BJ (cell line): Measurements from ENCODE around the gene S100A5. TPM values are rescaled to one million over a fixed set of nuclear protein-coding genes. Genes with fewer than 3 reads are reported as not detected.

ENCODE experiments used
- CTCF ChIA-PET: fragments of 350-600 bp; formaldehyde crosslinking; extraction: SDS; loops from one replicate; lab custom pipeline; 2021; ENCODE audit warnings: antibody characterized with exemption, inconsistent platforms; lab: Yijun Ruan, JAX
- POLR2A ChIA-PET: fragments of 300-600 bp; sonication (Branson Sonifier 250); formaldehyde crosslinking; extraction: SDS; loops from one replicate; lab custom pipeline; 2021; ENCODE audit warnings: antibody characterized with exemption; lab: Charles Lee
- DNase-seq: peaks from one replicate; pipeline ENCODE4 v3.0.0-alpha.2; 2011; ENCODE audit warnings: low read depth
- H3K27me3 ChIP-seq: 2 replicates; pipeline ENCODE4 v1.6.0; 2011; ENCODE audit warnings: low read length; ENCODE audit not compliant: control insufficient read depth, insufficient read depth
- H3K36me3 ChIP-seq: 2 replicates; pipeline ENCODE4 v1.5.1; 2011; ENCODE audit warnings: low read length; ENCODE audit not compliant: control insufficient read depth, insufficient read depth
- H3K4me3 ChIP-seq: 2 replicates; pipeline ENCODE4 v1.5.1; 2011; ENCODE audit warnings: low read depth, mild to moderate bottlenecking, control low read depth, low read length
- polyA plus RNA-seq: library from polyadenylated mRNA; depleted of rRNA; stranded (reverse); fragments of >200 nt; gene quantifications from 2 replicates; pipeline ENCODE4 v1.2.3, GENCODE V29; 2011
- TF ChIP-seq, protein P1 (sequence below): IDR thresholded peaks from 2 replicates; pipeline ENCODE4 v1.5.1; 2011; ENCODE audit warnings: low read depth, mild to moderate bottlenecking, control low read depth, inconsistent platforms, low read length, moderate library complexity; ENCODE audit not compliant: insufficient read depth

S100A5 gene
- polyA plus RNA-seq, 1 experiment: 0.28 TPM

- DNase-seq: no peak
- TF ChIP-seq, protein P1, sequence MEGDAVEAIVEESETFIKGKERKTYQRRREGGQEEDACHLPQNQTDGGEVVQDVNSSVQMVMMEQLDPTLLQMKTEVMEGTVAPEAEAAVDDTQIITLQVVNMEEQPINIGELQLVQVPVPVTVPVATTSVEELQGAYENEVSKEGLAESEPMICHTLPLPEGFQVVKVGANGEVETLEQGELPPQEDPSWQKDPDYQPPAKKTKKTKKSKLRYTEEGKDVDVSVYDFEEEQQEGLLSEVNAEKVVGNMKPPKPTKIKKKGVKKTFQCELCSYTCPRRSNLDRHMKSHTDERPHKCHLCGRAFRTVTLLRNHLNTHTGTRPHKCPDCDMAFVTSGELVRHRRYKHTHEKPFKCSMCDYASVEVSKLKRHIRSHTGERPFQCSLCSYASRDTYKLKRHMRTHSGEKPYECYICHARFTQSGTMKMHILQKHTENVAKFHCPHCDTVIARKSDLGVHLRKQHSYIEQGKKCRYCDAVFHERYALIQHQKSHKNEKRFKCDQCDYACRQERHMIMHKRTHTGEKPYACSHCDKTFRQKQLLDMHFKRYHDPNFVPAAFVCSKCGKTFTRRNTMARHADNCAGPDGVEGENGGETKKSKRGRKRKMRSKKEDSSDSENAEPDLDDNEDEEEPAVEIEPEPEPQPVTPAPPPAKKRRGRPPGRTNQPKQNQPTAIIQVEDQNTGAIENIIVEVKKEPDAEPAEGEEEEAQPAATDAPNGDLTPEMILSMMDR: no peak
- Histone ChIP-seq H3K36me3 (no peaks in the 10 kb centered on the region), H3K27me3 (no peaks in the 10 kb centered on the region), H3K4me3 (peak overlapping the region; percentile 44)
- CTCF ChIA-PET: interaction anchor here (0.7 to 5.4 kb wide), 10 partner anchors 9 to 83 kb away, joined by 3 to 31 read pairs (median 4); partner anchors contain the start of genes S100A13 and S100A6
- POLR2A ChIA-PET: interaction anchor here (0.7 to 3.9 kb wide), 5 partner anchors 10 to 196 kb away, joined by 3 to 36 read pairs (median 4); partner anchors contain the start of gene S100A6
Observed at GRCh38 chr1:153544453-153545066, 3.8 kb upstream of the S100A5 start.

DNA sequence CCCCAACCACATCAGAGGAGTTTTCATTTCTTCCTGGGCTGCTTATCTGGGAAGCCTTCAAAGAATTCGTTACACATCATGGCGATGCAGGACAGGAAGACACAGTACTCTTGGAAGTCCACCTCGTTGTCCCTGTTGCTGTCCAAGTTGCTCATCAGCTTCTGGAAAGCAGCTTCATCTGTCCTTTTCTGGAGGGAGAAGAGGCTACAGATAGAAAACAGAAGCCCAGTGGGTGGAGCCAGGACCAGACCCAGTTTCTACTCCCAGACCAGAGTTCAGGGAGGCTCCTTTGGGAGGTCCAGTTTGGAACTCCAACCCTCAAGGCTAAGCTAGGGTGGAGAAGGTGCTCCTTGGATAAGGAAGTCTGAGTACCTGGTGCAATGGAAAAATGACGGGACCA lies 3.0 kb upstream of the S100A5 start:
- no peak for DNase-seq
- no peaks in the 10 kb centered on the region for H3K36me3 ChIP-seq
- peak overlapping the region; percentile 44; the same call in 1 of the 2 replicates for H3K4me3 ChIP-seq
- CTCF ChIA-PET: interaction anchor here (0.8 to 5.4 kb wide), 6 partner anchors 11 to 74 kb away, joined by 3 to 31 read pairs (median 6); no protein-coding TSS in a partner anchor
- POLR2A ChIA-PET: interaction anchor here (0.6 to 3.9 kb wide), 3 partner anchors 9 to 25 kb away, joined by 3 to 36 read pairs (median 4); partner anchors contain the start of gene S100A6
- no peaks in the 10 kb centered on the region for H3K27me3 ChIP-seq
- TF ChIP-seq, protein P1: no peak

GRCh38 chr1:153542956-153543711 lies 2.4 kb upstream of the S100A5 start:
- Histone ChIP-seq H3K27me3 (no peaks in the 10 kb centered on the region), H3K4me3 (no peak overlapping the region), H3K36me3 (no peaks in the 10 kb centered on the region)
- ChIA-PET POLR2A (interaction anchor here (0.6 to 3.9 kb wide), 3 partner anchors 9 to 1372 kb away, joined by 3 to 36 read pairs (median 4); partner anchors contain the start of gene S100A6), CTCF (interaction anchor here (0.8 to 5.4 kb wide), 6 partner anchors 10 to 75 kb away, joined by 3 to 31 read pairs (median 6); no protein-coding TSS in a partner anchor)
- TF ChIP-seq, protein P1: no peak
- DNase-seq: no peak

GRCh38 chr1:153541641-153542590 lies 1.2 kb upstream of the S100A5 start:
- TF ChIP-seq, protein P1: no peak
- no peak for DNase-seq
- CTCF ChIA-PET: interaction anchor here (1.4 to 5.4 kb wide), 4 partner anchors 9 to 31 kb away, joined by 3 to 31 read pairs (median 8); partner anchors contain the start of gene S100A2
- Histone ChIP-seq H3K36me3 (no peaks in the 10 kb centered on the region), H3K4me3 (no peak overlapping the region), H3K27me3 (no peaks in the 10 kb centered on the region)
- POLR2A ChIA-PET: interaction anchor here (0.6 kb wide), 1 partner anchor 19 kb away, joined by 3 read pairs; no protein-coding TSS in a partner anchor
